HL-60 (cell line): ENCODE data around the gene HMX3.

Experiments
- DNase-seq, 2 experiments: peaks; one replicate each; pipeline ENCODE4 v3.0.0-alpha.2; 2010 to 2020; ENCODE audit warnings: low read depth in 1 of 2, low spot score in 1 of 2
- H3K27ac ChIP-seq: fragments of 250-450 bp; sonication (Bioruptor Pico); replicated peaks from 2 replicates; pipeline ENCODE4 v1.5.1; 2020; ENCODE audit warnings: mild to moderate bottlenecking, moderate library complexity
- H3K27me3 ChIP-seq: fragments of 250-450 bp; sonication (Bioruptor Pico); 2 replicates; pipeline ENCODE4 v1.5.1; 2021; ENCODE audit warnings: mild to moderate bottlenecking, moderate library complexity; ENCODE audit not compliant: insufficient read depth, poor library complexity, severe bottlenecking
- H3K4me3 ChIP-seq: replicated peaks from 2 replicates; pipeline ENCODE4 v1.5.1; 2011; ENCODE audit warnings: mild to moderate bottlenecking, control low read depth, low read length; ENCODE audit not compliant: insufficient read depth
- GABPA ChIP-seq: IDR thresholded peaks from 2 replicates; pipeline ENCODE4 v1.6.1; 2012; ENCODE audit warnings: low read depth
- POLR2AphosphoS5 ChIP-seq: IDR thresholded peaks from 2 replicates; pipeline ENCODE4 v1.6.1; 2012; ENCODE audit warnings: low read depth
- SPI1 ChIP-seq: IDR thresholded peaks from 2 replicates; pipeline ENCODE4 v1.6.1; 2012; ENCODE audit warnings: low read depth, mild to moderate bottlenecking, borderline replicate concordance
- TF ChIP-seq, protein P1 (sequence below): IDR thresholded peaks from one replicate; pipeline ENCODE4 v1.5.1; 2011; ENCODE audit warnings: low read length, control low read depth, inconsistent platforms; ENCODE audit not compliant: insufficient read depth
- TF ChIP-seq, protein P2 (sequence below): IDR thresholded peaks from 2 replicates; pipeline ENCODE4 v1.6.1; 2012; ENCODE audit warnings: low read depth; ENCODE audit not compliant: insufficient replicate concordance

The HMX3 gene

DNA sequence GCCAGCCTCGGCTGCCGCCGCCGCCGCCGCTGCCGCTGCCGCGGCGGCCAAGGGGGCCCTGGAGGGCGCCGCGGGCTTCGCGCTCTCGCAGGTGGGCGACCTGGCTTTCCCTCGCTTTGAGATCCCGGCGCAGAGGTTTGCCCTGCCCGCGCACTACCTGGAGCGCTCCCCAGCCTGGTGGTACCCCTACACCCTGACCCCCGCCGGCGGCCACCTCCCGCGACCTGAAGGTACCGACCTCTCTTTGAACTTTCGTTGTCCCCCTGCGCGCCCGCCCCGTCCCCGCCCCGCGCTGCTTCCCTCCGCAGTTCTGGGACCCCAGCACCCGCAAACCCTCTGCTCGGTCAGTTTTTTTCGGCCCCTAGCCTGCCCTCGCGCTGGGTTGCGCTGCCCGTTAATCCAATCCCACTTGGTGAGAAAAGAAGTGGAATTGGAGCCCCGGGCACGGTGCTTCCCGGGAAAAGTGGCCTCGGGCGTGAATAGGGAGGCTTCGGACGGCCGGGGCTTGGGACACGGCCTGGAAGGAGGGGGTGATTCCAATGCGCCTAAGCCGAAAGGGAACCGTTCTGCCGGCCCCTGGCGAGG lies 543 bp downstream of the HMX3 start:
- H3K27me3 ChIP-seq, result peaks cover 94% of the 10 kb centered on the region
- no peak for DNase-seq
- no peak overlapping the region for H3K27ac ChIP-seq
- TF ChIP-seq, protein P1, sequence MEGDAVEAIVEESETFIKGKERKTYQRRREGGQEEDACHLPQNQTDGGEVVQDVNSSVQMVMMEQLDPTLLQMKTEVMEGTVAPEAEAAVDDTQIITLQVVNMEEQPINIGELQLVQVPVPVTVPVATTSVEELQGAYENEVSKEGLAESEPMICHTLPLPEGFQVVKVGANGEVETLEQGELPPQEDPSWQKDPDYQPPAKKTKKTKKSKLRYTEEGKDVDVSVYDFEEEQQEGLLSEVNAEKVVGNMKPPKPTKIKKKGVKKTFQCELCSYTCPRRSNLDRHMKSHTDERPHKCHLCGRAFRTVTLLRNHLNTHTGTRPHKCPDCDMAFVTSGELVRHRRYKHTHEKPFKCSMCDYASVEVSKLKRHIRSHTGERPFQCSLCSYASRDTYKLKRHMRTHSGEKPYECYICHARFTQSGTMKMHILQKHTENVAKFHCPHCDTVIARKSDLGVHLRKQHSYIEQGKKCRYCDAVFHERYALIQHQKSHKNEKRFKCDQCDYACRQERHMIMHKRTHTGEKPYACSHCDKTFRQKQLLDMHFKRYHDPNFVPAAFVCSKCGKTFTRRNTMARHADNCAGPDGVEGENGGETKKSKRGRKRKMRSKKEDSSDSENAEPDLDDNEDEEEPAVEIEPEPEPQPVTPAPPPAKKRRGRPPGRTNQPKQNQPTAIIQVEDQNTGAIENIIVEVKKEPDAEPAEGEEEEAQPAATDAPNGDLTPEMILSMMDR, result no peak
- TF ChIP-seq GABPA (no peak), SPI1 (no peak), POLR2AphosphoS5 (no peak)
- TF ChIP-seq, protein P2, sequence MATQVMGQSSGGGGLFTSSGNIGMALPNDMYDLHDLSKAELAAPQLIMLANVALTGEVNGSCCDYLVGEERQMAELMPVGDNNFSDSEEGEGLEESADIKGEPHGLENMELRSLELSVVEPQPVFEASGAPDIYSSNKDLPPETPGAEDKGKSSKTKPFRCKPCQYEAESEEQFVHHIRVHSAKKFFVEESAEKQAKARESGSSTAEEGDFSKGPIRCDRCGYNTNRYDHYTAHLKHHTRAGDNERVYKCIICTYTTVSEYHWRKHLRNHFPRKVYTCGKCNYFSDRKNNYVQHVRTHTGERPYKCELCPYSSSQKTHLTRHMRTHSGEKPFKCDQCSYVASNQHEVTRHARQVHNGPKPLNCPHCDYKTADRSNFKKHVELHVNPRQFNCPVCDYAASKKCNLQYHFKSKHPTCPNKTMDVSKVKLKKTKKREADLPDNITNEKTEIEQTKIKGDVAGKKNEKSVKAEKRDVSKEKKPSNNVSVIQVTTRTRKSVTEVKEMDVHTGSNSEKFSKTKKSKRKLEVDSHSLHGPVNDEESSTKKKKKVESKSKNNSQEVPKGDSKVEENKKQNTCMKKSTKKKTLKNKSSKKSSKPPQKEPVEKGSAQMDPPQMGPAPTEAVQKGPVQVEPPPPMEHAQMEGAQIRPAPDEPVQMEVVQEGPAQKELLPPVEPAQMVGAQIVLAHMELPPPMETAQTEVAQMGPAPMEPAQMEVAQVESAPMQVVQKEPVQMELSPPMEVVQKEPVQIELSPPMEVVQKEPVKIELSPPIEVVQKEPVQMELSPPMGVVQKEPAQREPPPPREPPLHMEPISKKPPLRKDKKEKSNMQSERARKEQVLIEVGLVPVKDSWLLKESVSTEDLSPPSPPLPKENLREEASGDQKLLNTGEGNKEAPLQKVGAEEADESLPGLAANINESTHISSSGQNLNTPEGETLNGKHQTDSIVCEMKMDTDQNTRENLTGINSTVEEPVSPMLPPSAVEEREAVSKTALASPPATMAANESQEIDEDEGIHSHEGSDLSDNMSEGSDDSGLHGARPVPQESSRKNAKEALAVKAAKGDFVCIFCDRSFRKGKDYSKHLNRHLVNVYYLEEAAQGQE, result no peak
- peak overlapping the region; percentile 49; the same call in 1 of the 2 replicates for H3K4me3 ChIP-seq

DNA sequence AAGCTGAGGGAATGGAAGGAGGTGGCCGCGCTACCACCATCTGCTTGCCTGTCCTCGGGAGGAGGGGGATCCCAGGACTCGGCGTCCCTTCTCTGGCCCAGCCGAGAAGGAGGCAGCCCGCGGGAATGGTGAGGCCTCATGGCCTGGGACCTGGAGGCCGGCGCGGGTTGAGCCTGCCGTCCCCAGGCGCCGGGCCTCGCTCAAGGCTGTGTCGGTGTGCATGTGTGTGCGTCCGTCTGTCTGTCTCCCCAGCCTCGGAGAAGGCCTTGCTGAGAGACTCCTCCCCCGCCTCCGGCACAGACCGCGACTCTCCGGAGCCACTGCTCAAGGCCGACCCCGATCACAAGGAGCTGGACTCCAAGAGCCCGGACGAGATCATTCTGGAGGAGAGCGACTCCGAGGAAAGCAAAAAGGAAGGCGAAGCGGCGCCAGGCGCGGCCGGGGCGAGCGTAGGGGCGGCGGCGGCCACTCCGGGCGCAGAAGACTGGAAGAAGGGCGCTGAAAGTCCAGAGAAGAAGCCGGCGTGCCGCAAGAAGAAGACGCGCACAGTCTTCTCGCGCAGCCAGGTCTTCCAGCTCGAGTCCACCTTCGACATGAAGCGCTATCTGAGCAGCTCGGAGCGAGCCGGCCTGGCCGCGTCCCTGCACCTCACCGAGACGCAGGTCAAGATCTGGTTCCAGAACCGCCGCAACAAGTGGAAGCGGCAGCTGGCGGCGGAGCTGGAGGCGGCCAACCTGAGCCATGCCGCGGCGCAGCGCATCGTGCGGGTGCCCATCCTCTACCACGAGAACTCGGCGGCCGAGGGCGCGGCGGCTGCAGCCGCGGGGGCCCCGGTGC lies 1.3 kb downstream of the HMX3 start:
- Histone ChIP-seq H3K27me3 (peaks cover 96% of the 10 kb centered on the region), H3K4me3 (no peak overlapping the region; the same call in 1 of the 2 replicates), H3K27ac (no peak overlapping the region)
- DNase-seq, result no peak
- TF ChIP-seq GABPA (no peak), SPI1 (no peak), POLR2AphosphoS5 (no peak)
- TF ChIP-seq, protein P1, result no peak
- TF ChIP-seq, protein P2, result no peak

DNA sequence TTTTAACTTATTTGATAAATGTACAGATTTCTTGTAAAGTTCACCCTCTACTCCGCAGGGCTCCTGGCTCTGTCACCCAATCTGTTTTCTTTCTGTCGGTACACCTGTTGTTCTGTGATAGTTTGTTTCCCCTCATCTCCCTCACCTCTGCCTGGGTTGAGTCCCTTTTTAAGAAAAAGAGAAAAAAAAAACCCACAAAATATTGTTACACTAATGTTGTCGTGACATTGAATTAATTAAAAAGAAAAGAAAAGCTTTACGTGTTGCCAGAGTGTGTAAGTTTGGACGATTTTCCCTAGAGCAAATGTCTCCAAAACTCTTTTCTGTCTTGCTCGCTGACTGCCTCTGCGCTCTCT lies 3.4 kb downstream of the HMX3 start:
- no peak overlapping the region for H3K27ac ChIP-seq
- DNase-seq, result no peak
- TF ChIP-seq, protein P2, result no peak
- TF ChIP-seq, protein P1, result no peak
- no peak for TF ChIP-seq POLR2AphosphoS5
- TF ChIP-seq SPI1, result no peak
- no peak for TF ChIP-seq GABPA
- peaks cover 96% of the 10 kb centered on the region for H3K27me3 ChIP-seq
- no peak overlapping the region for H3K4me3 ChIP-seq
